Lower leg skin (tissue), 4 donors: ENCODE data around the gene HMGXB4. TPM values are rescaled to one million over a fixed set of nuclear protein-coding genes. Genes with fewer than 3 reads are reported as not detected.

Experiments used
- DNase-seq, 2 donors: peaks; one replicate each; pipeline ENCODE4 v3.0.0-alpha.2; 2019; ENCODE audit warnings: low spot score in 2 of 2
- H3K4me3 ChIP-seq: fragments of 200-600 bp; sonication (generic); 2 replicates; pipeline ENCODE4 v1.5.1; 2017; ENCODE audit warnings: mild to moderate bottlenecking, low read depth; ENCODE audit not compliant: poor library complexity, severe bottlenecking
- POLR2A ChIP-seq, 2 donors: fragments of 450-650 bp; IDR thresholded peaks; one replicate each; pipeline ENCODE4 v1.6.1; 2016 to 2017; ENCODE audit warnings: antibody characterized with exemption in 2 of 2, mild to moderate bottlenecking in 1 of 2, moderate library complexity in 1 of 2
- WGBS, 2 donors: methylation state at CpG; one replicate each; pipeline ENCODE4 v1.1.5; 2018; 5-methylcytosine and 5-hydroxymethylcytosine counted together
- intact Hi-C: fragments of 100-400 bp; cut with DNase I; formaldehyde crosslinking; loops from one replicate; pipeline ENCODE4 v1.15.0; 2023; ENCODE audit warnings: low total_unique reads
- microRNA-seq, 2 donors: library from miRNA; unstranded; fragments of <30 nt; microRNA quantifications; one replicate each; pipeline ENCODE4, GENCODE V29; 2016; ENCODE audit warnings: borderline replicate concordance in 2 of 2, borderline number of aligned reads in 1 of 2
- total RNA-seq, 4 donors: library from RNA; depleted of rRNA; stranded (reverse); fragments of >200 nt; gene quantifications; one replicate each; pipeline ENCODE4 v1.1.0, GENCODE V29; 2016
- TF ChIP-seq, protein P1 (sequence below), 3 donors: fragments of 450-650 bp; IDR thresholded peaks; one replicate each; pipeline ENCODE4 v1.5.1; 2016; ENCODE audit warnings: antibody characterized with exemption in 3 of 3, mild to moderate bottlenecking in 3 of 3, moderate library complexity in 2 of 3

Gene HMGXB4
- total RNA-seq, 4 donors from 2014 or later = 15.1 to 28.3 (median 18.6) TPM

DNA sequence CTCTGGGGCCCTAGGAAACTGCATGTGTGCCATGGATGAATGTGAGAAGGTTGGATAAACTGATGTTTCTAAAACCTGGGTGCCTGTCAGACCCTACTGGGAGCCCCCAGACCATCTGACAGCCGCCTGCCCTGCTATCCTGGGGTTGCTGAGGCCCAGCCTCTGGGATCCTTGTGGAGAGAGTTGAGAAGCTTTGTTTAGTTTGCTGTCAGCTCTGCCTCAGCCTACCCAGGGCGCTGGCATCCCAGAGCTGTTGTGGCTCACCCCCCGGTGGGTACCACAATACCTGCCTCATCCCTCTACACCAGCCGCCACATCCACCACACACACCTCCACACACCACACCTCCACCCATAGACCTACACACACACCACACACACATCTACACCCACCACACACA is 85.1 kb downstream of the HMGXB4 start:
- no peak overlapping the region for H3K4me3 ChIP-seq
- no peak for DNase-seq
- 91 to 96% methylated on average over 4 of the region's 4 CpGs for WGBS, 2 donors
- no peak for TF ChIP-seq POLR2A (IDR thresholded peaks at IDR 0.05)
- TF ChIP-seq, protein P1, sequence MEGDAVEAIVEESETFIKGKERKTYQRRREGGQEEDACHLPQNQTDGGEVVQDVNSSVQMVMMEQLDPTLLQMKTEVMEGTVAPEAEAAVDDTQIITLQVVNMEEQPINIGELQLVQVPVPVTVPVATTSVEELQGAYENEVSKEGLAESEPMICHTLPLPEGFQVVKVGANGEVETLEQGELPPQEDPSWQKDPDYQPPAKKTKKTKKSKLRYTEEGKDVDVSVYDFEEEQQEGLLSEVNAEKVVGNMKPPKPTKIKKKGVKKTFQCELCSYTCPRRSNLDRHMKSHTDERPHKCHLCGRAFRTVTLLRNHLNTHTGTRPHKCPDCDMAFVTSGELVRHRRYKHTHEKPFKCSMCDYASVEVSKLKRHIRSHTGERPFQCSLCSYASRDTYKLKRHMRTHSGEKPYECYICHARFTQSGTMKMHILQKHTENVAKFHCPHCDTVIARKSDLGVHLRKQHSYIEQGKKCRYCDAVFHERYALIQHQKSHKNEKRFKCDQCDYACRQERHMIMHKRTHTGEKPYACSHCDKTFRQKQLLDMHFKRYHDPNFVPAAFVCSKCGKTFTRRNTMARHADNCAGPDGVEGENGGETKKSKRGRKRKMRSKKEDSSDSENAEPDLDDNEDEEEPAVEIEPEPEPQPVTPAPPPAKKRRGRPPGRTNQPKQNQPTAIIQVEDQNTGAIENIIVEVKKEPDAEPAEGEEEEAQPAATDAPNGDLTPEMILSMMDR (IDR thresholded peaks at IDR 0.05) = no peak
- intact Hi-C loops = no loop called here

DNA sequence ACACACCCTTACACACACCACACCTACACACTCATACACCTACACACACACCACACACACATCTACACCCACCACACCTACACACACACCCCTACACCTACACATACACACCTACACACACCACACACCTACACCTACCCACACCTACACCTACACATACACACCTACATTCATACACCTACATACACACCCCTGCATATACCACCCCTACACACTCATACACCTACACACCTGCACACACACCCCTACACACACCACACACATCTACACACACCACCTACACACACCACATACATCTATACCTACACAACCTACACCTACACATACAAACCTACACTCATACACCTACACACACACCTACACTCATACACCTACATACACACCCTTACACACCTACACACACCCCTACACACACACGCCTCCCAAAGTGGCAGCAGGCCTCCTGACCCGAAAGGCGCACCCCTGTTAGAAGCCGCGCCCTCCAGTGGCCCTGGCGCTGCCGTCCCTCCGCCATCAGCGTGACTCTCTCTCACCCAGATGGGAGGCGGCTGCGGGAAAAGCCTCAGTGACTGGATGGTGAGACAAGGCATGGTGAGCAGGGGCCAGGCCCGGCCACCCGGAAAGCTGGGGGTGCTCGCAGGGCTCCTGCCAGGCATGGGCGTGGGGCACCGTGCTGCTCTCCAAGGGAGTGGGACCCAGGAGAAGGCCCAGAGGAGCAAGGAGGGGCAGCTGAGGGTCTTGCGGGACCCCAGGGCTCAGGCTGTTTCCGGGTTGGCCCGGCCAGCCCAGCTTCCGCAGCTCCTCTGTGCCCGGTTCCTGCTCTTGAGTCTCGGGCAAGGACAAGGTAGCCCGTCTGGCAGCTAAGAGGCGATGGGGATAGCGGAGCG is 86.6 kb downstream of the HMGXB4 start:
- 94 to 95% methylated on average over 18 to 26 of the region's 26 CpGs for WGBS, 2 donors
- no peak for DNase-seq
- no peak overlapping the region for H3K4me3 ChIP-seq
- no peak for TF ChIP-seq POLR2A (IDR thresholded peaks at IDR 0.05)
- TF ChIP-seq, protein P1 (IDR thresholded peaks at IDR 0.05) = no peak
- intact Hi-C loops = no loop called here

DNA sequence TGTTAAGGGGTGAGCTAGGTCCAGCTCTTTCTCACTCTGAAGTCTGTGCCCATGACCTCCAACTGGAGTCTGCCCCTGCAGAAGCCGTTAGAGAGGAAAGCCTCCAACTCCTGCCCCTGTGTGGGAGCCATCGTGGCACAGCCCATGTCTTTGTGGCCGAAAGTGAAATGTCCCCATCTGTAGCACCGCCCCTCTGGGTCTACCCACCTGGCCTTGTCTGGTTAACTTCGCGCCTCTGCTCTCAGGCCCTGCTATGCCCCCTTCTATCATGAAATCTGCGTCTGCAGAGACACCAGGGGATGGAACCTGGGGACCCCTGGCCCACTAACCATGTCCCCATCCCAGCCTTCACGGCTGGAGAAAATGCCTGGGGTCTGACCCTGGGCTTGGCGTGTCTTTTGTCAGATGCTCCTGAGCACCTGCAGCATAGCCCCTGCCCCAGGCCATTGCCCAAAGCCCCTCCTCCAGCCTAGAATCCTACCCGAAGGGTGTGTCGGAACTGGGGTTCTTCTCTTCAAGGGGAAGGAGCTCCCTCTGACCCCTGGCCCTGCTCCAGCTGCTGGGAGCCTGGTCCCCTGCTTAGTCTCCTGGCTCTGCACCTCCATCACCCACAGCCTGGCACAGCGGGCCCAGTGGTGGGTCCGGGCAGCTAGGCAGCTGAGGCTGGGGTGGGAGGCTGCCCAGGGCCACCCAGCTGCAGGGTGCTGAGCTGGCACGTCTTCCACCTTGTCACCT is 87.8 kb downstream of the HMGXB4 start:
- no peak for DNase-seq
- WGBS, 2 donors = 85 to 93% methylated on average over 10 to 12 of the region's 14 CpGs
- TF ChIP-seq, protein P1 (IDR thresholded peaks at IDR 0.05) = no peak
- no peak for TF ChIP-seq POLR2A (IDR thresholded peaks at IDR 0.05)
- intact Hi-C loops = loop anchor here (5.0 kb wide), 1 partner anchor 242 kb away; no protein-coding TSS in a partner anchor
- no peak overlapping the region for H3K4me3 ChIP-seq

Small RNAs within 50 kb of the gene (microRNA-seq; reads per million reads assigned to microRNA genes)
- 0 to 0.68 reads per million in 2 donors for gene MIR3909
- 0 reads per million in 2 donors for gene MIR6069

Other genes starting within 250 kb of the HMGXB4 start
- gene ISX, start 191.3 kb upstream of the HMGXB4 start, total RNA-seq = under 1 TPM in 2 of 4 donors, not detected in 2; 0.13 to 0.15 TPM
- 100 to 1,000 TPM; 127 to 162 (median 143) TPM for gene TOM1, start 42.4 kb downstream of the HMGXB4 start, total RNA-seq
- 100 to 1,000 TPM in 3 of 4 donors, 10 to 100 TPM in 1; 85.5 to 156 (median 112) TPM for gene HMOX1, start 123.6 kb downstream of the HMGXB4 start, total RNA-seq
- 10 to 100 TPM; 10.1 to 44.3 (median 20.8) TPM for gene MCM5, start 142.6 kb downstream of the HMGXB4 start, total RNA-seq